Ectodermal cell (in vitro differentiated cells): ENCODE data around the gene PIK3R2.

Experiments
- H3K27ac ChIP-seq: 2 replicates; pipeline ENCODE4 v1.7.0; 2013; ENCODE audit warnings: mild to moderate bottlenecking, low read depth, low read length; ENCODE audit not compliant: insufficient read depth, poor library complexity, severe bottlenecking
- H3K27me3 ChIP-seq: 2 replicates; pipeline ENCODE4 v1.7.0; 2013; ENCODE audit warnings: mild to moderate bottlenecking, low read length; ENCODE audit not compliant: insufficient read depth, control insufficient read depth, poor library complexity, severe bottlenecking
- H3K36me3 ChIP-seq: one replicate; pipeline ENCODE4 v1.7.0; 2013; ENCODE audit warnings: low read length; ENCODE audit not compliant: control insufficient read depth, insufficient read depth
- H3K4me1 ChIP-seq: one replicate; pipeline ENCODE4 v1.7.0; 2013; ENCODE audit warnings: low read length; ENCODE audit not compliant: control insufficient read depth, insufficient read depth
- H3K4me3 ChIP-seq: 2 replicates; pipeline ENCODE4 v1.7.0; 2013; ENCODE audit warnings: low read depth, low read length, control low read depth; ENCODE audit not compliant: insufficient read depth
- H3K9me3 ChIP-seq: 2 replicates; pipeline ENCODE4 v1.7.0; 2013; ENCODE audit warnings: mild to moderate bottlenecking, low read length, moderate library complexity; ENCODE audit not compliant: control insufficient read depth
- WGBS, 2 experiments: methylation state at CpG; one replicate each; pipeline ENCODE4 v1.1.7; 2013; ENCODE audit warnings: missing lambda C conversion rate in 2 of 2; 5-methylcytosine and 5-hydroxymethylcytosine counted together

Gene PIK3R2

DNA sequence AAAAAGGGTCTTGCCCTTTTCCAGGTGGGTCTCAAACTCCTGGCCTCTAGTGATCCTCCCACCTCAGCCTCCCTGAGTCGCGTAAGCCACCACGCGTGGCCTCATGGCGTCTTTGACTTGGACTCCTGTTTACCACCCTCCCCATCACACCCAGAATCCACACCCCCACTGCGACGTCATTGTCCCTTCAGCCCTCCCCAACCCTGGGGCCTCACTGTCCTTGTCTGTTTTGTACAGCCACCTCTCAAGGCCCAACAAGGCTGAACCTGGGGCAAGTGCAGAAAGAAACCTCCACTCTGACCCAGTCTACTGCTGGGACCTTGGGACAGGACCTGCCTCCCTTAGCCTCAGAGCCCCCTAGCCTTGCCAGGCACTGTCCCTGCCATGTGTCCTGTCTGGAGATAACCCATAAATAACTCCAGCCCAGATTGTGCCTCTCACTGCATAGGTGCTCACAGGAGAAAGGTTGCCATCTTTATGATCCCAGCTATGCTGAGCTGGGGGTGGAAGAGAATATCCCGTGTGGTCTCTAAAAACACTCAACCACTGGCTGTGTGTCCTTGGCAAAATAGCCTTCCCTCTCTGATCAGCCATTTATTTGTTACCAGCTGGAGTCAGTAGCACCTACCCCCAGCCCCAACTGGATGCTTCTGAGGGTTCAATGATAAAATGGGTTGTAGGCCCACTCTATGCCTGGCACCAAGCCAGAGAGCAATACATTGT, 18.8 kb downstream of the PIK3R2 start:
- Histone ChIP-seq H3K4me1 (peaks cover 9% of the 10 kb centered on the region), H3K27ac (no peak overlapping the region), H3K36me3 (peaks cover 20% of the 10 kb centered on the region), H3K4me3 (no peak overlapping the region), H3K27me3 (peaks cover 27% of the 10 kb centered on the region), H3K9me3 (no peaks in the 10 kb centered on the region)
- WGBS, 2 experiments = 86 to 91% methylated on average over 8 of the region's 8 CpGs

DNA sequence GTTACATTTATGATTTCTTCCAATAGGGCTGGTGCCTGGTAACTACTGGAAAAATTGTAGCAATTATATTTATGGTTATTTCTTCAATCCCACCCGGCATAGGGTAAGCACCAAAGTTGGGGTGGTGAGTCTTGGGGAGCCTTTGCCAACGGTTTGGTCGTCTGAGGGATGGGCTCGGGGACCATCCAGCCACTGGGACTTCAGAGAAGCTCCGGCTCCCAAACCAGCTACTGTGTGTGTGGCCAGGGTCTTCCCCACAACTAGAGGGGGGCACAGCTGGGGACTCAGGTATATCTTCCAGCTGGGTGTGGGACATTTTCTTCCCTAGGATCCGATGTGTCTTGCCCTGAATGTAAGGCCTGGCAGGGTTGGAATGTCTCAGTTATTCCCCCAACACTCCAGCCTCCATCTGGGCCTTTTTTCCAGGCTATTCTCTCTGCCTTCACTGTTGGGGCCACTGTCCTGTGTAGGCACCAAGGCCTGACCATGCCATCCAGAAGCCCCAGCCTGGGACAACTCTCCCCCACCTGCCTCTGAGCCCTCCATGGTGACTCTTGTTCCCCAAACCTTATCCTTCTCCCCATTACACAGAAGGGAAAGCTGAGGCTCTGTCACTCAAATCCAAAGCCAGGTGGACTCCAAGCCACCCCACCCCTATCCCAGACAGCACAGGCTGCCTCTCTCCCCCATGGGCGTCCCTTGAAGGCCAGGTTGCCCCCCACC, 19.5 kb downstream of the PIK3R2 start:
- WGBS, 2 experiments = 86% methylated on average over 7 of the region's 7 CpGs
- Histone ChIP-seq H3K4me1 (peaks cover 9% of the 10 kb centered on the region), H3K27me3 (peaks cover 27% of the 10 kb centered on the region), H3K36me3 (peaks cover 14% of the 10 kb centered on the region), H3K9me3 (no peaks in the 10 kb centered on the region), H3K27ac (no peak overlapping the region), H3K4me3 (no peak overlapping the region)

DNA sequence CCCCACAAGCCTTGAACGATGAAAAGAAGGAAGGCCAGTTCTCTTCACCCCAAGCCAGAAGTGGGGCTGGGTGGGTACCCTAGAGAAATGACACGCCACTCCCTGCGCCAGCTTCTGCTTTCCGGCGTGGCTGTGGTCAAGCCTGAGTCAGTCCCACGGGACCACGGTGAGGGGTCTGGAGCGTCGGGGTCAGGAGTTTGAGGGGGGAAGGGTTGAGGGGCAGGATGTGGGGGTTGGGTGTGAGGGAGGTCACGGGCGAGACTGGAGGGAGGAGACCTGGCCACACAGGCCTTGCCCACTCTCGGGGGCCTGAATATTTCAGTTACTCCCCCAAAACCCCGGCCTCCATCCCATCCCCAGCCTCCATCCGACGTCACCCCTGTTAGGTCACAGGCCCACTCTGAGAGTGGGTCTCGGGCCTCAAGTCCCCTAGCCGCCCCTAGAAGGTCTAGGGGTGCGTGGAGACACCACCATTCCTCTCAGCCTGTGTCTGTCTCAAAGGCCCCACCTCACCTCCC, 20.1 kb downstream of the PIK3R2 start:
- WGBS, 2 experiments = 84 to 85% methylated on average over 18 of the region's 18 CpGs
- H3K27ac ChIP-seq = no peak overlapping the region
- no peak overlapping the region for H3K4me3 ChIP-seq
- no peaks in the 10 kb centered on the region for H3K9me3 ChIP-seq
- peaks cover 9% of the 10 kb centered on the region for H3K4me1 ChIP-seq
- H3K36me3 ChIP-seq = peaks cover 12% of the 10 kb centered on the region
- peaks cover 27% of the 10 kb centered on the region for H3K27me3 ChIP-seq

DNA sequence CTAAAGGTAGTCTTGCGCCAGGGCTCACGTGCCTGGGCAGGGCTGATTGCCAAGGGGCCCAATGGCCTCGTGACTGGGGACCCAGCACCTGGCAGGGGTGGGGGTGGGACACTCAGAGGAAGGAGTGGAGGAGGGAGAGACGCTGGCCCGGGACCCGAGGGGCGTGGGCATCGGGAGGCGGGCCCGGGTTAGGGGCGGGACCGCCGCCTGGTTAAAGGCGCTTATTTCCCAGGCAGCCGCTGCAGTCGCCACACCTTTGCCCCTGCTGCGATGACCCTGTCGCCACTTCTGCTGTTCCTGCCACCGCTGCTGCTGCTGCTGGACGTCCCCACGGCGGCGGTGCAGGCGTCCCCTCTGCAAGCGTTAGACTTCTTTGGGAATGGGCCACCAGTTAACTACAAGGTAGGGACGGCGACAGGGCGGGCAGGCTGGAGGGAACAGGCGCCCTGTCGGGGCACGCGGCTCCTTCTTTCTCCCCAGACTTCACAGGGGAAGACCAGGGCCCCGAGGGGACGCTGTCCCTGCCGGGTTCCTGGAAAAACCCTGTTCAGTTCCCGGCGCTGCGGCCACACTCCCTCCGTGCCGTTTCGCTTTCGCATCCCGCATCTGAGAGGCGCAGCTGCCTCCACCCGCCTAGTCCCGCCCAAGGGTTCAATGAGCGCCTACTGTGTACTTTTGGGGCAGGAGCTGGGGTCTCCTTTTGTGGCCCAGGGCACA, 20.8 kb downstream of the PIK3R2 start, which contains the start of gene IFI30:
TSS of gene IFI30 (plus strand) at position 242 of the 717 bp plus-strand sequence. CDS start at position 271, 29 bp downstream.
- 3% methylated on average over 47 of the region's 47 CpGs for WGBS, 2 experiments
- peak within 1 kb of the TSS; percentile 25 for H3K4me3 ChIP-seq
- no peaks in the 10 kb centered on the region for H3K9me3 ChIP-seq
- no peak within 1 kb of the TSS for H3K27ac ChIP-seq
- peaks cover 9% of the 10 kb centered on the region for H3K4me1 ChIP-seq
- H3K36me3 ChIP-seq = peaks cover 6% of the 10 kb centered on the region
- peaks cover 27% of the 10 kb centered on the region for H3K27me3 ChIP-seq

DNA sequence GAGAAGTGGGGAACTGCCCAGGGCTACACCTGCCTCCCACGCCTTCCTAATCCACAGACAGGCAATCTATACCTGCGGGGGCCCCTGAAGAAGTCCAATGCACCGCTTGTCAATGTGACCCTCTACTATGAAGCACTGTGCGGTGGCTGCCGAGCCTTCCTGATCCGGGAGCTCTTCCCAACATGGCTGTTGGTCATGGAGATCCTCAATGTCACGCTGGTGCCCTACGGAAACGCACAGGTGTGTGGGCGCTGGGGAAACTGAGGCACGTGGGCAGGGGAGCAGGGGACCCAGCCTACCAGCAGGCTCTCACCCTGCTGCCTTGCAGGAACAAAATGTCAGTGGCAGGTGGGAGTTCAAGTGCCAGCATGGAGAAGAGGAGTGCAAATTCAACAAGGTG, 22.0 kb downstream of the PIK3R2 start:
- H3K27me3 ChIP-seq = peaks cover 27% of the 10 kb centered on the region
- H3K4me1 ChIP-seq = peaks cover 9% of the 10 kb centered on the region
- WGBS, 2 experiments = 93 to 94% methylated on average over 11 of the region's 11 CpGs
- H3K27ac ChIP-seq = no peak overlapping the region
- H3K4me3 ChIP-seq = no peak overlapping the region
- no peaks in the 10 kb centered on the region for H3K36me3 ChIP-seq
- no peaks in the 10 kb centered on the region for H3K9me3 ChIP-seq

DNA sequence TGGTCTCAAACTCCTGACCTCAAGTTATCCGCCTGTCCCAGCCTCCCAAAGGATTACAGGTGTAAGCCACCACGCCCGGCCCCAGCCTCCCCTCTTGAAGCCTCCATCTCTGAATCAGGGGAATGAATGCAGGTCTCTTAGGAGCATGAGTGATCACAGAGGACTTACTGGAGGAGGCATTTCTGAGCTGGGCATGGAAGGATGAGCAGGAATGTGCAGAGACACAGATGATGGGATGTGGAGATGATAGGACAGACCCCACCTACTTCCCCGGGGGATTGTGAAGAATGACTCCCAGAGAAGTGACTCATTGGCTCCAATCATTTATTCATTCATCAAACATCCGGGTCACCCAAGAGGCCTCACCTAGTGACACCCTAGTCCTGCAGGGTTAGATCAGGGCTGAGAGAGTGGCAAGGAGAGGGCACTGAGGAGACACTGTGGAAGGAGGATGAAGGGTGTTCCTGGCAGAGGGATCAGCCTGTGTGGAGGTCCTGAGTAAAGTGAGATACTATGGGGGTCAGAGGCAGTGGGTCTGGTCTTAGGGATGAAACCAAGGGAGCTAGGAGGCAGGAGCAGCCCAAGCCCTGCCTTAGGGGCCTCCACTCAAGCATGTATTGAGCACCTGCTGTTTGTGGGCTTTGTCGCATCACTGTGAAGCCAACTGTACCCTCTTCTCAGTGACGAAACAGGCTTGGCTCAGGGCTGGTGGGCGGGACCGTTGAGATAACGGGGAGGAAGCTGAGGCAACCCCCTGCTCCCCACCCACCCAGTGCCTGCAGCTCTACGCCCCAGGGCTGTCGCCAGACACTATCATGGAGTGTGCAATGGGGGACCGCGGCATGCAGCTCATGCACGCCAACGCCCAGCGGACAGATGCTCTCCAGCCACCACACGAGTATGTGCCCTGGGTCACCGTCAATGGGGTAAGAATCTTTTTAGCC, 23.7 kb downstream of the PIK3R2 start:
- WGBS, 2 experiments = 93 to 95% methylated on average over 18 to 19 of the region's 19 CpGs
- H3K9me3 ChIP-seq = no peaks in the 10 kb centered on the region
- H3K27ac ChIP-seq = no peak overlapping the region
- H3K36me3 ChIP-seq = no peaks in the 10 kb centered on the region
- H3K4me3 ChIP-seq = no peak overlapping the region
- peaks cover 27% of the 10 kb centered on the region for H3K27me3 ChIP-seq
- H3K4me1 ChIP-seq = peaks cover 9% of the 10 kb centered on the region

DNA sequence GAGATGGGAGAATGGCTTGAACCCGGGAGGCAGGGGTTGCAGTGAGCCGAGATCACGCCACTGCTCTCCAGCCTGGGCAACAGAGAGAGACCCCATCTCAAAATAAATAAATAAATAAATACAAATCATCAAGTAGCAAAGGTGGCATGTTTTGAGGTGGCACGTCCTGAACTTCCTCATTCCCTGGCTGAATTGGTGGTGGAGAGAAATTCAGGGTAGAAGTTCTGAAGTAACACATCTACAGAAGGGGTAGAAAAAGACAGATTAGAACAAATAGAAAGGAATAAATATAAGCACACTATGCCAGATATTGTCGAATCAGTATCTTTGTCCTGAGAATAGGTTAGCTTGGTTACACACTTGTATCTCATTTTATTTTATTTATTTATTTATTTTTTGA, 27.0 kb downstream of the PIK3R2 start:
- Histone ChIP-seq H3K27me3 (peaks cover 7% of the 10 kb centered on the region), H3K4me3 (no peak overlapping the region)
- WGBS, 2 experiments = 81 to 100% methylated on average over 2 to 5 of the region's 5 CpGs

DNA sequence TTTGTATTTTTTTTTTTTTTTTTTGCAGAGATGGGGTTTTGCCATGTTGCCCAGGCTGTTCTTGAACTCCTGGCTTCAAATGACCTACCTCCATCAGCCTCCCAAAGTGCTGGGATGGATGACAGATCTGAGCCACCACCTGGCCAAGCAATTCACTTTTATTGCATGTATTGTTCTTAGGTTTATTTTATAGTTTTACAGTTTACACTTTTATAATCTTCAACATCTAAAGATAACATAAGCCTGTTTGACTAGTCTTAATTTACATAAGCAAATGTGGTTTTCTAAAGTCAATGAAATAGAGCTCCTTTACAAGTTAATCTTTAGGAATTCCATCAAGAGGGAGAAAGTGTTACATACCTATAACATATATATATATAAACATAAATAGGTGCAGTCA, 30.6 kb downstream of the PIK3R2 start:
- no peaks in the 10 kb centered on the region for H3K9me3 ChIP-seq
- no peaks in the 10 kb centered on the region for H3K27me3 ChIP-seq
- H3K27ac ChIP-seq = no peak overlapping the region
- H3K36me3 ChIP-seq = no peaks in the 10 kb centered on the region
- no peaks in the 10 kb centered on the region for H3K4me1 ChIP-seq
- no peak overlapping the region for H3K4me3 ChIP-seq

More for the DNA sequence above, 27.0 kb downstream of the PIK3R2 start:
- Histone ChIP-seq H3K9me3 (no peaks in the 10 kb centered on the region), H3K27ac (no peak overlapping the region), H3K4me1 (no peaks in the 10 kb centered on the region), H3K36me3 (no peaks in the 10 kb centered on the region)

DNA sequence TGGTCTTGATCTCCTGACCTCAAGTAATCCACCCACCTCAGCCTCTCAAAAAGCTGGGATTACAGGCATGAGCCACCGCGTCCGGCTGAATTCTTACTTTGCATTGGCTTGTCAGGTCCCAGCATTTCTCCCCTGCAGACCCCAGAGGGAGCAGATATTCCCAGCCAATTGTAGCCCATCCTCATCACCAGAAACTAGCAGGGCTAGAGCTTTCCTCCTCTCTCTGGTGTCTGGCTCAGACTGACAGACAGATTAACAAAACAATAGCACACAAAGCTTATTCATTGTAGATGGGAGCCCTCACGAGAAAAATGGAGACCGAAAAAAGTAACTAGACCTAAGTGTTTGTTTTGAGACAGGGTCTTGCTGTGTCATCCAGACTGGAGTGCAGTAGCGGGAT, 32.6 kb downstream of the PIK3R2 start:
- Histone ChIP-seq H3K36me3 (no peaks in the 10 kb centered on the region), H3K9me3 (no peaks in the 10 kb centered on the region), H3K27ac (no peak overlapping the region), H3K4me3 (no peak overlapping the region), H3K27me3 (no peaks in the 10 kb centered on the region), H3K4me1 (no peaks in the 10 kb centered on the region)
- 32 to 44% methylated on average over 6 of the region's 6 CpGs for WGBS, 2 experiments
